ENCODE data around the gene PTGIS. TPM values are rescaled to one million over a fixed set of nuclear protein-coding genes. Genes with fewer than 3 reads are reported as not detected.
"Not testable (repeated sequence)": the region's sequence is repeated elsewhere in the genome, so short reads cannot be mapped to it uniquely, and the experiment has no call there.

The PTGIS gene
- total and polyA plus RNA-seq, 2 donors (not counting 3 experiments of a cell fraction or from before 2014, with no cell fraction given), result 6.2 to 11.8 TPM

- Histone ChIP-seq H3K9me3 (replicated peaks; ENCODE audit: control insufficient read depth, insufficient read depth, low read length) (no peaks in the 10 kb centered on the region), H3K4me2 (ENCODE audit: insufficient read depth, low read length) (no peak overlapping the region), H3K79me2 (ENCODE audit: control insufficient read depth, insufficient read depth, low read length) (no peaks in the 10 kb centered on the region), H3K36me3 (ENCODE audit: control insufficient read depth in 2 of 2, extremely low read depth in 1 of 2, insufficient read depth in 2 of 2, low read length in 2 of 2) (no peaks in the 10 kb centered on the region), H3K9ac (replicated peaks; ENCODE audit: extremely low read depth, insufficient read depth, low read length) (no peak overlapping the region), H3K9me1 (replicated peaks; ENCODE audit: control insufficient read depth, extremely low read depth, insufficient read depth, low read length) (no peaks in the 10 kb centered on the region), H3K4me3 (replicated peaks in 1 of 3; ENCODE audit: insufficient read depth in 1 of 3, low read depth in 1 of 3, low read length in 3 of 3) (no peak overlapping the region), H3K4me1 (ENCODE audit: control insufficient read depth, extremely low read depth, insufficient read depth, low read length) (no peaks in the 10 kb centered on the region), H3K27ac (ENCODE audit: insufficient read depth, low read depth, low read length) (no peak overlapping the region), H3K27me3 (ENCODE audit: control insufficient read depth in 2 of 2, insufficient read depth in 2 of 2, low read length in 2 of 2) (no peaks in the 10 kb centered on the region), H2AFZ (ENCODE audit: low read depth, low read length) (no peak overlapping the region), H4K20me1 (replicated peaks; ENCODE audit: control insufficient read depth, extremely low read depth, insufficient read depth, low read length) (no peaks in the 10 kb centered on the region)
- dilution Hi-C loops (cut with MboI; ENCODE audit: extremely low pct_ligation_motif_present, low sequenced_read_pairs), result no loop called here
- FAIRE-seq (no peak), DNase-seq (ENCODE audit: low read depth, low spot score) (no peak)
- TF ChIP-seq EZH2 (IDR thresholded peaks at IDR 0.05; ENCODE audit: borderline replicate concordance, low read depth, low read length, severe bottlenecking), result no peak
- TF ChIP-seq POLR2A (IDR thresholded peaks at IDR 0.05; ENCODE audit: low read depth, low read length), result no peak
- CTCF ChIA-PET, result interaction anchor here (0.7 to 24.6 kb wide), 4 partner anchors 21 to 273 kb away, joined by 3 to 962 read pairs (median 140); no protein-coding TSS in a partner anchor
- no TSS peak for BruUV-seq (replicated peaks)
- intact Hi-C loops (cut with micrococcal nuclease), result no loop called here
- POLR2A ChIA-PET, result no interaction called here
Measured at GRCh38 chr20:49615401-49616153, 47.6 kb upstream of the PTGIS start.

GRCh38 chr20:49615051-49615400, 47.1 kb upstream of the PTGIS start:
- dilution Hi-C loops (cut with MboI; ENCODE audit: extremely low pct_ligation_motif_present, low sequenced_read_pairs); FAIRE-seq; H3K4me1 ChIP-seq (ENCODE audit: control insufficient read depth, extremely low read depth, insufficient read depth, low read length); H3K9me3 ChIP-seq (replicated peaks; ENCODE audit: control insufficient read depth, insufficient read depth, low read length); H3K27ac ChIP-seq (ENCODE audit: insufficient read depth, low read depth, low read length); H3K9ac ChIP-seq (replicated peaks; ENCODE audit: extremely low read depth, insufficient read depth, low read length); H4K20me1 ChIP-seq (replicated peaks; ENCODE audit: control insufficient read depth, extremely low read depth, insufficient read depth, low read length); H3K4me3 ChIP-seq (replicated peaks in 1 of 3; ENCODE audit: insufficient read depth in 1 of 3, low read depth in 1 of 3, low read length in 3 of 3); H3K79me2 ChIP-seq (ENCODE audit: control insufficient read depth, insufficient read depth, low read length); H3K36me3 ChIP-seq (ENCODE audit: control insufficient read depth in 2 of 2, extremely low read depth in 1 of 2, insufficient read depth in 2 of 2, low read length in 2 of 2); POLR2A ChIA-PET; H3K4me2 ChIP-seq (ENCODE audit: insufficient read depth, low read length); H2AFZ ChIP-seq (ENCODE audit: low read depth, low read length); H3K27me3 ChIP-seq (ENCODE audit: control insufficient read depth in 2 of 2, insufficient read depth in 2 of 2, low read length in 2 of 2); DNase-seq (ENCODE audit: low read depth, low spot score); BruUV-seq (replicated peaks); intact Hi-C loops (cut with micrococcal nuclease); H3K9me1 ChIP-seq (replicated peaks; ENCODE audit: control insufficient read depth, extremely low read depth, insufficient read depth, low read length): not testable (repeated sequence)
- CTCF ChIA-PET, result interaction anchor here (0.7 to 24.6 kb wide), 5 partner anchors 21 to 456 kb away, joined by 3 to 962 read pairs (median 6); no protein-coding TSS in a partner anchor
